GM18858 (cell line): ENCODE data around the gene SVIL.
"Not testable (repeated sequence)": the region's sequence is repeated elsewhere in the genome, so short reads cannot be mapped to it uniquely, and the experiment has no call there.

ENCODE experiments used
- ATAC-seq: cut with Tn5 transposase; IDR thresholded peaks from one replicate; pipeline ENCODE4 v1.9.1; 2021; ENCODE audit not compliant: unreplicated experiment

SVIL gene

DNA sequence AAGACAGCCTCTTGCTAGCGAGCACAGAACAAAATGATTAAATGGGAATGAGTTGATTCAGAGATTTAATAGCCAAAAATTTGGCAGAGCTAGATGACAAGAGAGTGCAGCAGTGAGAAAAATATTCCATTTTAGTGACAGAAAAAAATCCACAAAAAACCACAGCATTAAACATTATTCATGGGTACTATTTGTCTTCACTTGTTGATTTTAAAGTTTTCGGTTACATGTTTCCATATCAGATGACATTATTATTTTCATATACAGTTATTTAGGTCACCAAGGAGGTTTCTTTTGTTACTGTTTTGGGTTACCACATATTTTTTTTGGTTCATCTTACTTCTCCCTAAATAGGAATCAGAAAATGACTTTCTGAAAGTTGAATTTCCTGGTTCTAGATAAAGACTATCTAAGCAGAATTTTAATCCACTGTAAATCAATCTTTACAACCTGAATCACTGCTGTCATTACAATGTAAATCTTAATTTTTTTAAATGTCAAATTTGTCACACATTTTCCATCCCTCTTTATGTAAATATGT lies 87.9 kb downstream of the SVIL start:
- no peak for ATAC-seq

DNA sequence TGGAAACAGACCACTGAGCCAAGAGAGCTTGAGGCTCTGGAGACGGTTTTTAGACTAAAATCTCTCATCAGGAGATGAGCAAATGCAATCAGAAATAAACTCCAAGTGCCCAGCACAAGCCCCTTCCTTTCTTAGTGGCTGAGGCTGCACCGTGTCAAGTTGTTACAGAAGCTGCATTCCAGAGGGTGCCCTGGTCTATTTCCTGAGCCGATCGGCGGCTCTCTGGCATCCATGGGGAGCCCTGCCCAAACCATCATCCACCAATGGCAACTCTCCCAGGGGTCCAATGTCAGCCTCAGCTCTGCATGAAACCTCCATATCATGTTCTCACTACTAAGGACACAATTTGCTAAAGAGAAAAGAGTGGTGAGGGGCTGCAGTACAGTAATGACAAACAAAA lies 89.6 kb downstream of the SVIL start:
- no peak for ATAC-seq

DNA sequence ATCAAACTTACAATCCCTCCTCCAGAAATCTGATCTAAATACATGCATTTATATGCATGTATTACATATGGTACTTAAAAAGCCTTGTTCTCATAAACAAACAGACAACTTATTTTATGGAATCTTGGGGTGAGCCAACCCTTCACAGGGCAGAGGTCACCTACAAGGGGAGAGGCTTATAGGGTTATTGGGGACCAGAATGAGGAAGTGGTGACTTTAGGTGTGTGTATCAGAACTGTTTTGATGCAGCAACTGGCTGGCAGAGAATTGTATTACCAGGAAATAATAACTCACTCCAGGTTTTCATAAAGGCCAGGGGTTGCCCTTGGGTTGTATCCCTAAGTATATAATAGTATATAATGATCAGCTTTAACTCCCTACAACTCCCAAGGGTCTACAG lies 91.1 kb downstream of the SVIL start:
- no peak for ATAC-seq

DNA sequence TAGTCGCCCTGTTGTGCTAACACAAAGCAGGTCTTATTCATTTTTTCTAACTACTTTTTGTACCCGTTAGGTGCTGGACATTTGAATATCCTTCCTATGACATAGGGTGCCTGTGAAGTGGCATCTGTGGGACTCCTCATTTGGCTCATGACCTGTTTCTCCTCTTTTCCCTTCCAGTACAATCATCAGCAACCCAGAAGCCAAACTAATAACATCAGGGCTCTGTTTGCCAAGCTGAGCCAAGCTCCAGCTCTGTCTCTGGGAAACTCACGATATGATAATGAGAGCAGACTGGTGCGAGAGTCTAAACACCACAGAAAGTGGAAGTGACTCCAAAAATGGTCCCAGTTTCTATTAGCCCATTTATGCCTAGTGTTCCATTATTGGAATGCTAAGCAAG lies 92.0 kb downstream of the SVIL start:
- no peak for ATAC-seq

DNA sequence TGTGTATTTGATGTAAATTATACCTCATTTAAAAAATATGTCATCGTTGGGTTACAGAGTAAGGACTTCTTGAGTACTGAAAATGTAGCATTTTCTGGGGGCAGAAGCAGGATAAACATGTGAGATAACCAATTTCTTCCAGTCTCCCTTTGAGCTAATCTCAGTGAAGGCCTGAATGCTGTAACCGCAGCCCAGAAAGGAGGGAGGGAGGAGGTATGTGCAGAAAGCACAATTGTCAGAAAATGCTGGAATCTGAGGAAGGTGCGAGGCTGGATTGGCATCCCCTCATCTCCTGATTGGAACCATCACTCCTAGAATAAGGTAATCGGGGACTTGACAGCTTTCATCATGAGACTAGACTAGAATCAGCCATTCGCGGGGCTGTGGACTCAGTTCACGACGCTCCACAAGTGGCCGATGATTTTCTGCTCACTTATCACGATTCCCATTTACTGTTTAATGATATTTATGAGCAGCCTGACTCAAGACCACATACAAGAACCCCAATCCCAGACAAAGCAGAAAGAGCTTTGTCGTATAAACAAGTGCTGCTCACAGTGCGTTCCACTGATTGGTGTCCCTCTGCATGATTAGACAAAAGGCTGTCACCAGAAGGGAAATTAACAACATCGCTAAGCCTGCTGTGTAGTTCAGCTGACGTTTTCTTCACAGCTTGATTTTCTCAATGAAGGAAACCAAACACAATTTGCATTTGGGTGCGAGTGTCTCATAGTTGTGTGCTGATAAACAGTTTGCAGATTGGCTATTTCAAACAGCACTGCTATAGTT lies 93.2 kb downstream of the SVIL start:
- ATAC-seq, result no peak

DNA sequence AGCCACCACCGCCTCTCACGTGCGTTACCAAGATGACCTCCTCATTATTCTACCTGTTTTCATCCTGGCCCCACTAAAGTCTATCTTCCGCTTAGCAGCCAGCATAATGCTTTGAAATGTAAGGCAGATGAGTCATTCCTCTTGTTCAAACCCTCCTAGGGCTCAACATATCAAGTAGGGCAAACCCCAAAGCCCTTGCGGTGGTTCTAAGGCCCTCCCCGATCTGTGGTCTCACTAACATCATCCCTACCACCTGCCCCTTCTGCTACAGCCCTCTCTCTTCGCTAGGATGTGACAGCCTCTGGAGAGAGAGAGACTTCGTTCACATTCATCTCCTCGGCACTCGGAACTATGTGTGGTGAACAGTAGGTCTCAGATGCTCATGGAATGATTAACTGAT lies 94.8 kb downstream of the SVIL start:
- ATAC-seq, result no peak

DNA sequence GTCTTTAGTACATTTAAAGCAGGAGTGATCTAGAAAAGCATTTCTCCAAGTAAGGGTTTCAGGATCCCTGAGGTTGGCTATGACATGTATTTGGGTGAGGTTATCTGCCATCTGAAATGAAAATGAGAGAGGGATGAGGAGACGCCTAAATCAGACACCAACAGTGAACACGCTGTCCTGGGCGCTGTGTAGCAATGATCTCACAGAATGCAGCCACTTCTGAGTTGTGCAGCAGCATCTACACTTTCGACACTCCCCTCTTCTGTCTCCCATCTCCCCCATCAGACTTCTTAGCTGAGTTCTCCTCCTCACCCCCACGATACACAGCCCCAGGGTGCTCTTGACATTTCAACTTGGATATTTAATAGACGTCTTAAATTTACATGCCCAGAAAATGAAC lies 95.4 kb downstream of the SVIL start:
- ATAC-seq, result no peak

DNA sequence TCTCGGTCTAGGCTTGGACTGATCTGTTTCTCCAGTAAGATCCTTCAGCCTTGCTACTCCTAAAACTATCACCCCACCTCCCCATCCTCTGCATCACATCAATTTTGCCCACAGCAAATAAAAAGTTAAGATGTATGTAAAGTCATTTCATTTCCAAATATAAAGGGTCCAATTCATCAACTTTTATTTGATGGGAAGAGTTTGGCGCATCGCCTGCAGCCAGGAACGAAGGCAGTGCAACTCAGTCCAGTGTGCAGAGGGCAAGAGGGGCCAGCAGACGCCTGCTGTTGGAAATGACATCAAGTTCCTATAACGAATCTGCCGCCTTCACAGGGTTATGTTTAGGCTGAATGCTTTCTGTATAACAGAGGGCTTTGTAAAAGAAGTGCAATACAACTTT lies 97.0 kb downstream of the SVIL start:
- ATAC-seq, result no peak

DNA sequence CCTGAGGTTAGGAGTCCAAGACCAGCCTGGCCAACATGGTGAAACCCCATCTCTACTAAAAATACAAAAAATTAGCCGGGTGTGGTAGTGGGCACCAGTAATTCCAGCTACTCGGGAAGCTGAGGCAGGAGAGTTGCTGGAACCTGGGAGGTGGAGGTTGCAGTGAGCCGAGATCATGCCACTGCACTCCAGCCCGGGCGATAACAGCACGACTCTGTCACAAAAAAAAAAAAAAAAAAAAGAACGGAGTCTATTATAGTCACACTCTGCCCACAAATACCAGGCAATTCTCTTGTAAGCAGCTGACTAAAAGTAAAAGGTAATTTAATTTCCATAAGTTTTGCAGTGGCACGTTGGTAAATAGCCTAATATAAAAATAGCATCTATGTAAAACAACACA lies 98.1 kb downstream of the SVIL start:
- ATAC-seq, result not testable (repeated sequence)

DNA sequence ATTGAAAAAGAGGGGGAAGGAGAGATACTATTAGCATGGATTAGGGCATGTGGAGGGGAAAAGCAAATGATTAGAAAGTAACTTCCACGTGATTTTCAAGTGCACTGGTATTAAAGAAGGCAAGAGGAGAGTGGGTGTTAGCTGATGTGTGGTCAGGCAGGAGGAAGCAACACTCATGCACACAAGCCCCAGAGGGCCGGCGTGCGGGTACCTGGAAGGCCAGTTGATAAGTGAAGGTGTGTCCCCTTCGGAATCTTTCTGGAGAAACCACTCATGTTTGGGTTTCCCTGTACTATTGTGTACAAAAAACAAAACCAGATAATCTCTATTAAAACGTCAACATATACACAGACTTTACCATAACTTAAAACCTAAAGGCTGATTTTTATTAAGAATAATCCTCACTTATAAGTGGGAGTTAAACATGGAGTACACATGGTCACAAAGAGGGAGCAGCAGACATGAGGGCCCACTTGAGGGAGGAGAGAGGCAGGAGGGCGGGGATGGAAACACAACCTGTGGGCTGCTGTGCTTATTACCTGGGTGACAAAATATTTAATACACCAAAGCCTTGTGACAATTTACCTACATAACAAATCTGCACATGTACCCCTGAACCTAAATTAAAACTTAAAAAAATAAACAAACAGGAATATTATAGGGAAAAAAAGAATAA lies 98.9 kb downstream of the SVIL start:
- no peak for ATAC-seq

DNA sequence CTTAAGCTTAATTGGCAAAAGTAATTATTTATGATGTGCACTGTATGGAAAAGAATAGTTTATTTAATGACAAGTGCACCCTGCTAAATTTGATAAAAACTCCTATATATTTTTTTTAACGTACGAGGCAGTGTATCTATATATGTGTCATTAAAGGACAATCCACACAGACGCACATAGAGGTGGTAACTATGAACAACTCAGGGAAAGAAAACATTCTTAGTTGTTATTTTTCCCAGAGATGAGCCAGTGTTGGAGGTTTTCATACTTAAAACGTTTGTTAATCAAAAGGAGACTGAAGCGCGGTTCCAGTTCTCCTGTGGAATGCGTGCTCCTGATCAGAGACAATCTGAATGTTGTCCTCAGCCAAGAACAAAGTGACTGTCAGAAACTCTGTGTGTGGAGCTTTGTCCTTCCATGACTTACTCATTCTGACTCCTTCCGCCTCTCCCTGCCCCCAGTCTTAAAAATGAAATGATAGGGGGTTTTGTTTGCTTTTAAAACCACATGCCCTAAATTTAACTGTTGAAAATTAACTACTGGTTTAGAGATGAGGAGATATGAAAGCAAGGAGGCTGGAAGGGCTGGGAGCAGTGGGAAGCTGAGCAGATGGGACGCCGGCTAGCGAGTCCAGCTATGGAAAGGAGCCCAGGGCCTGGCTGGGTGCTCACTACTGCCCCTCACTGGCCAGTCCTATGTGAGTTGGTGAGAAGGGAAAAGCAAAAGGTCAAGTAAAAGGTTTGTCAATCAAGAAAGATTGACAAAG lies 99.6 kb downstream of the SVIL start:
- ATAC-seq, result no peak

DNA sequence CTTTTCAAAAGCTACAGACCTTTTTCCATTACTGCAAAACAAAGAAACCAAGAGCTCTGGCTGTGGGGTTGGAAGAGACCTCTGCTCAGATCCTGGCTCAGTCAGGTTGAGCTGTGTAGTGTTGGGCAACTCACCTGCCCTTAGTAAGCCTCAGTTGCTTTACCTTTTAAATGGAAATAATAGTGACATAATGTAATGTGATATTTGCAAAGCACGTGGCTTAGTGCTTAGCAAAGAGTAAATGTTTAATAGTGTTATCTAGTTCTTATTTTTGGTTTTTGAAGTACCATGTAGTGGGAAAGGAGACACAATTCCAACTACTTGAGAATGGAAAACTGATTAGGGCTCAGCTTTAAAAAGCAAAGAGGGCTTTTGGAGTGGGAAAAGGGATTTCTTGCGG lies 100.2 kb downstream of the SVIL start:
- no peak for ATAC-seq

DNA sequence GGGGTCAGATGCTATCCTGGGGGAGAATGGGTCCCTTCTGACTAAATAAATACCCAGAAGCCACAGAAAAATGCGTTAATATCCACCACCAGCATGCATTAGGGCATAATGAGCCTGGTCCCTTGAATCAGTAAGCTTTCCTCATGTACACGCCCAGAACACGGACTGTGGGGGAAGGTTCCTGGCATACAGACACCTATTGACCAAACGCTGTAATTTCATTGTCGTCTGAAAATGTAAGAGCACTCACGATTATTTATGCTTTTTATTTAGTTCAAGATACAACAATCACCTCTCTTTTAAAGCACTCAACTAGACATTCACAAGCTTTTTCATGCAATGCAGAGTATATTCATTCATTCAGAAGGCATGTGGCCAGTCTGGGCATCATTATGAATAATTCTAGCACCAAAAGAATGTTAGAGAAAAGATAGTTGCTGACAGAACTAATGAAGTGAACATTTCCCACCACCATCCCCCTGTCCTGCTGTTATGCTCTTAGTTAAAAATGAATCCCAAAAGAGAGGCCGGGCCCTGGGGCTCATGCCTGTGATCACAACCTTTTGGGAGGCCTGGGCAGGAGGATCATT lies 101.0 kb downstream of the SVIL start:
- ATAC-seq, result no peak

DNA sequence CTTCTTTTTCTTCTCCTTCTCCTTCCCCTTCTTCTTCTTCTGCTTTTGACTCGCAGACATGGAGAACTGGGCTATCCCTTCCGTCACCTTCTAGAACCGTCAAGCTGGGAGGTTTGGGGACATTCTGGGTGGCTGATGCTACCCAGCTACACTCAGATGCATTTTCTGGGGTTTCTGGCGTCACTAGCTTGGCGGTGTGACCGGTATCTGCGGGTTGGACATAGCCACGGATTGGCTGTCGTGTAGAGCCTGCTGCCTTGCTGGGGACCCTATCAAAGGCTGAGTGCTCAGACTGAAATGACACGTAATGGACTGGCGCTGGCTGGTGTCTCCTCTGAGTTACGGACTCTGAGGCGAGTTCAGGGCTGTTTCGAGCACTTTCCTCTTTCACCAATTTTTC lies 101.7 kb downstream of the SVIL start:
- ATAC-seq, result no peak

DNA sequence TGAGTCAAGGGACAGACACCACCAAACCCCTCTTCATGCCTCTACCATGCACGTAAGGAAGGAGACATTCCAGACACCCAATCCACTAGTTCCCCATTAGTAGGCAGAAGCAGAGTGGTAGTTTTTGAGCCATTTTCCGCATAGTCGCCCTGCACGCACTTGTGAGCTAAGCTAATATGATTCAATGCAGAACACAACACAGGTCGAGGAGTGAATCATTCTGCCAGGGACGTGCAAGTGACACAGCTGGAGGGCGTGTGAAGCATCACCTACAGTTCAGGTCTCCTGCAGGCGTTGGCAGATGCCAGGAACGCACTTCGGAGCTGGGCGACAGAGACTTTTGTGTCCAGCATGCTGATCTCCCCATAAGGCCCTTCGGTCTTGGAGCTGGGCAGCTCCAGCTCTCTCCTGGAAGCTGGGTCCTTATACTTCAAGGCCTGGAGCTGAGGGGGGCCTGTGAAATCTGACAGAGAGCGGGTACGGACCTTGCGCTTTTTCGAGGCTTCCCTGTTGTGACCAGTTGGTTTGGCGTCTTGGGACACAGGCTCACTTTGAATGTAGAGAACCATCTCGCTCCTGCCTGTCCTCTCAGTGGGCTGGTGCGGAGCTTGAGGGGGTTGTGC lies 102.4 kb downstream of the SVIL start:
- no peak for ATAC-seq

DNA sequence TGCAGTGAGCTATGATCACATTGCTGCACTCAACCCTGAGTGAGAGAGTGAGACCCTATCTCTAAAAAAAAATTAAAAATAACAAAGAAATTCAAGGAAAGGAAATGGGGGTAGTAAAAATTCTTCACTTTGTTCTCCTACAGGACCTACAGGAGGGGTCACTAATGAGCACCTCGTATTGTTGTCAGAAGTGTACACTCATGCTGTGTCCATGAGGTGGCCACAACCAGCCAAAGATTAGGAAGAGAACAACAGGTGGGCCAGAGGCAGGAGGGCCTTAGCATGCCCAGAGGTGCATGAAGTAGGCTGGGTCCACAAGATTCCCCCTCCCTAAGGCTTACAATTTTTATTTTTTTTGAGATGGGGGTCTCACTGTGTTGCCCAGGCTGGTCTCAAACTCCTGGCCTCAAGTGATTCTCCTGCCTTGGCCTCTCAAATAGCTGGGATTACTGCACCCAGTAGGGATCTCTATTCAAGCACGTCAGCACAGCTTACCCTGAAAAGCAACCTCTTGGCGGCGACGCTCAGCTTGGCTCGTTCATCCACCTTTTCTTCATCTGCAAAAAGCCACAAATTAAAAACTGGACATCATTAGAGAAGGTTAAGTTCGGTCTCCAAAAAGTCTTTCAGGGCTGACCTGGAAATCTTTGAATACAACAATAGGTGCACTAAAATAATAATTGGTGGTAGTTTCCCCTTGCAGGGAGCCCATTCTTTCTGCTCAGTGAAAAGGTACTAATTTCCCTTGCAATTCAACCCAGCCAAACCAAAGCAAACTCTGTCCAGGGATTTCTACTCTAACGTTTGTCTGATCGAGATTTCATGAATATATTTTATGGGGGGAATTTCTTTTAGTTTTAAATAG lies 104.4 kb downstream of the SVIL start:
- ATAC-seq, result no peak

DNA sequence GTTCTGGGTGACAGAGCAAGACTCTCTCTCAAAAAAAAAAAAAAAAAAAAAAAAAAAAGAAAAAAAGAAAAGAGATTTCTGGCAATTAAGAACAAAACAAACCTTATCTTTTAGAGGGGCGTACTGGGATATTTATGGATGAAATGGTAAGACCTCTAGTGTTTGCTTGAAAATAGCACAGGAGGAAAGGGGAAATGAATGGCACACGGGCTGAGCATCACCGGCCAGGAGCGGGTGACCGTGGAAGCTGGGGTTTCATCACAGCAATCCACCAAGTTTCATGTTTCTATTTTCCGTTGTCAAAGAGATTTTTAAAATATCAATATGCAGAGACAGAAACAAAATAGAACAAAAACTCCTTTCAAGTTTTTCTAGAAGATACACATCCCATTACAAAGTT lies 105.6 kb downstream of the SVIL start:
- ATAC-seq, result no peak

DNA sequence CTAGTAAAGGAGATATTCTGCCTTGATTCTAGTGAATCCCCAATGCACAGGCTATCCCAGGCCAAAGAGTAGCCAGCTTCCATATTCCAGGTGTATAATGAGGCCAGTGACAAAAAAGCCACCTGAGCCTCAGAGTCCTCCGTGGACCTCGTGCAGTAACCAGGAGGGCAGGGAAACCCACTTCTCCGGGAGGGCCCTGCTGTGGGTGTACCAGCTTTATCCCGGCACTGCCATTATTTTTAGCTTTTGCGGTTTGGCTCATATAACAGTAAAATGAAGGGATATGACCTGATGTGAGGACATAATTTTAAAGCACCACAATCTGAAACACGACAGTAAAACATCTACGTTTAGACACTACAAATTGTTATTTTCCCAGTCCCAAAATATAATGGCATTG lies 109.0 kb downstream of the SVIL start:
- no peak for ATAC-seq

DNA sequence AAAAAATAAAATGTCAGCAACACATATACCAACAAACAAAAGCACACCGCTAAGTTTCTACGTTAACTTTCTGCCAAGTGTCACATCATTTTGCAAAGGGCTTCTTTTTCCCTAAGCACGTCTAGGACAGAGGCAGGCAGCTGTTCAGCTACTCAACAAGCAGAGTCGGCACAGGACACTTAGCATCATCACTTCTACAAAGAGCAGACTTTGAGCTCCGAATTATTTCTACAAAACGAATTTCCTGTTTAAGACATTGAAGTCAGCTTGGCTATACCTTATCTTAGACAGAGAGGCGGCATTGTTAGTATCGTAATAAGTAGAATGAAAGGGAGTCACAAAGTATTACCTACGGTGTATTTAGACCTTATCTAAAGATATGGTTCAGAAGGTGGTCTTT lies 110.1 kb downstream of the SVIL start:
- ATAC-seq, result no peak

DNA sequence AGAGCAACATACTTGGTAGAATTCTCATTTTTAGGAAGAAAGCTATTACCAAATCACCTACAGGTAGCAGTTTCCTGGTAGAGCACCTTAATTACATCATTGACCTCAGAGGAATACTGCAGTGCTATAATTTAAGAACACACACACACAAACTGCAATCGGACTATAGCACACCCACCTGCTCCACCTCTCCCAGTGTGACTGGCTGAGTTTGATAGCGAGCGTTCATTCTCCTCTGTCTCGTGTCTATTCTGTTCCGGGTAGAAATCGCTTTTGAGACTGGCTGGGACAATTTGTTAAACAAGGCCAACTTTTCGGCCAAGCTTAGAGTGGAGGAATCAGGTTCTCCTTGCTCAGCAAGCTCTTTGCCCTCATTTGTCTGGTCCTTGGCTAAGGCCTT lies 110.5 kb downstream of the SVIL start:
- ATAC-seq, result no peak
